Brain microvascular endothelial cell (primary cell): ENCODE data around the gene DDAH1.

Experiments
- DNase-seq: peaks from one replicate; pipeline ENCODE4 v3.0.0-alpha.2; 2020
- H3K27ac ChIP-seq: fragments of 250-450 bp; sonication (Bioruptor Pico); 2 replicates; pipeline ENCODE4 v1.5.1; 2020; ENCODE audit warnings: mild to moderate bottlenecking, moderate library complexity
- H3K27me3 ChIP-seq: fragments of 250-450 bp; sonication (Bioruptor Pico); replicated peaks from 2 replicates; pipeline ENCODE4 v1.5.1; 2020; ENCODE audit warnings: mild to moderate bottlenecking
- H3K36me3 ChIP-seq: fragments of 250-450 bp; sonication (Bioruptor Pico); replicated peaks from 2 replicates; pipeline ENCODE4 v1.5.1; 2020; ENCODE audit warnings: mild to moderate bottlenecking
- H3K4me3 ChIP-seq: 2 replicates; pipeline ENCODE4 v1.5.1; 2011; ENCODE audit warnings: low read depth, mild to moderate bottlenecking, control low read depth, low read length, moderate library complexity
- CTCF ChIP-seq: IDR thresholded peaks from 2 replicates; pipeline ENCODE4 v1.5.1; 2011; ENCODE audit warnings: low read depth, mild to moderate bottlenecking, moderate library complexity, low read length, control low read depth, inconsistent platforms; ENCODE audit errors: missing control alignments
- in situ Hi-C: cut with HindIII; loops from 2 replicates; pipeline ENCODE4 v1.10.0; 2017; ENCODE audit warnings: low sequenced_read_pairs, low pct_ligation_motif_present

The DDAH1 gene

GRCh38 chr1:85397490-85398032, 67.4 kb downstream of the DDAH1 start:
- in situ Hi-C loops, result no loop called here
- Histone ChIP-seq H3K36me3 (no peaks in the 10 kb centered on the region), H3K27me3 (no peaks in the 10 kb centered on the region), H3K4me3 (no peak overlapping the region), H3K27ac (peak overlapping the region; percentile 16)
- no peak for DNase-seq
- TF ChIP-seq CTCF, result no peak

- Histone ChIP-seq H3K36me3 (no peaks in the 10 kb centered on the region), H3K27me3 (no peaks in the 10 kb centered on the region), H3K4me3 (no peak overlapping the region), H3K27ac (no peak overlapping the region)
- in situ Hi-C loops, result no loop called here
- no peak for DNase-seq
- no peak for TF ChIP-seq CTCF
Measured at GRCh38 chr1:85396194-85396593, 68.8 kb downstream of the DDAH1 start.

DNA sequence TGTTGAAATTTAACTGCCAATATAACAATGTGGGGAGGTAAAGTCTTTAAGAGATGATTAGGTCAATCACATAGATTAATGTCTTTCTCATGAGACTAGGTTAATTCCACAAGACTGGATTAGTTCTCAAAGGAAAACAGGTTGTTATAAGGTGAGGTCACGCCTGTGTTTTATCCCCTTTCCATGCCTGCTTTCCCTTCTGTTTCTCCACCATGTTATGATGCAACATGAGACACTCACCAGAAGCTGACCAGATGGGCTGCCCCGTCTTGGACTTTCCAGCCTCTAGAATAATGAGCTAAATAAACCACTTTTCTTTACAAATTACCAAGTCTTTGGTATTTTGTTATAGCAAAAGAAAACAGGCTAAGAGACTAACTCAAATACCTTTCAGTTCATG, 70.8 kb downstream of the DDAH1 start:
- no peak for DNase-seq
- Histone ChIP-seq H3K27me3 (no peaks in the 10 kb centered on the region), H3K4me3 (no peak overlapping the region), H3K36me3 (no peaks in the 10 kb centered on the region), H3K27ac (no peak overlapping the region)
- TF ChIP-seq CTCF, result no peak
- in situ Hi-C loops, result no loop called here

- in situ Hi-C loops, result no loop called here
Measured at GRCh38 chr1:85393490-85393889, 71.5 kb downstream of the DDAH1 start.

DNA sequence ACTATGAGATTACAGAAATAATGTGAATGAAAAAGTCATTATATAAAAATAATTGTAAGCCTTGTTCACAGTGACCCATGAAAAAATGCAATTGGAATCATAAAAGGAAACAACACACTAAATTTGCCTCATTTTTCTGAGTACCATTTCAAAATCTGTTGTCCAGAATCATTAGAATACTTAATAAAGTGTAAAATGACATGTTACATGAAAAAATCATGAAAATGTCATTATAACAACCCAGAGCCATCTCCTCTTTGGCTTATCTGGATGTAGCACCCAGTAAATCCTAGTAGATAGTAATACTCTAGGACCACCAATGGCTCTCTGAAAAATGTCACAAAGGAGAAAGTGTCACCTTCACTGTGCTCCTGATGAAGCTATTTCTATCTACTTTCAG, 76.5 kb downstream of the DDAH1 start:
- in situ Hi-C loops, result no loop called here
- Histone ChIP-seq H3K27ac (no peak overlapping the region), H3K27me3 (no peaks in the 10 kb centered on the region), H3K36me3 (peaks cover 2% of the 10 kb centered on the region), H3K4me3 (no peak overlapping the region)
- DNase-seq, result no peak
- no peak for TF ChIP-seq CTCF

More at GRCh38 chr1:85393490-85393889, 71.5 kb downstream of the DDAH1 start:
- H3K36me3 ChIP-seq, result no peaks in the 10 kb centered on the region
- H3K27ac ChIP-seq, result no peak overlapping the region
- no peaks in the 10 kb centered on the region for H3K27me3 ChIP-seq
- no peak overlapping the region for H3K4me3 ChIP-seq
- no peak for DNase-seq
- no peak for TF ChIP-seq CTCF

DNA sequence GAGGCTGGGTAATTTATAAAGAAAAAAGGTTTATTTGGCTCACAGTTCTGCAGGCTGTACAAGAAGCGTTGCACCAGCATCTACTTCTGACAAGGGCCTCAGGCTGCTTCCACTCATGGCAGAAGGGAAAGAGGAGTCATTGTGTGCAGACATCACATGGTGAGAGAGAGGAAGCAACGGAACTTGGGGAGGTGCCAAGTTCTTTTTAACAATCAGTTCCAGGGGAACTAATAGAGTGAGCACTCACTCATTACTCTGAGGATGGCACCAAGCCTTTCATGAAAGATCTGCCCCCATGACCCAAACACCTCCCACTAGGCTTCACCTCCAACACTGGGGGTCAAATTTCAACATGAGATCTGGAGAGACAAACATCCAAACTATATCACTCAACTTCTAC, 77.2 kb downstream of the DDAH1 start:
- in situ Hi-C loops, result no loop called here
- Histone ChIP-seq H3K4me3 (no peak overlapping the region), H3K36me3 (peaks cover 2% of the 10 kb centered on the region), H3K27ac (no peak overlapping the region), H3K27me3 (no peaks in the 10 kb centered on the region)
- DNase-seq, result no peak
- no peak for TF ChIP-seq CTCF
